ENCODE results near the gene MYOM3.

MYOM3 gene

GRCh38 chr1:24111996-24112779, at the start of gene MYOM3:
TSS of gene MYOM3 (minus strand) at chr1:24112135. CDS start at chr1:24108636, 3,499 bp downstream.
- H3K9me3 ChIP-seq (ENCODE audit: control insufficient read depth in 2 of 2, low read length in 2 of 2) = no peaks in the 10 kb centered on the region
- H3K27me3 ChIP-seq (ENCODE audit: control insufficient read depth in 2 of 2, insufficient read depth in 2 of 2, low read length in 2 of 2) = peaks cover 0 to 2% of the 10 kb centered on the region in 2 donors
- H3K4me3 ChIP-seq (ENCODE audit: low read length in 2 of 2) = peak within 1 kb of the TSS; percentile 59 to 62
- no peak within 1 kb of the TSS for H3K27ac ChIP-seq (ENCODE audit: low read depth in 2 of 2, low read length in 2 of 2)
- H3K9ac ChIP-seq (ENCODE audit: low read depth in 1 of 2, low read length in 2 of 2) = peak within 1 kb of the TSS in 1 of 2 donors; percentile 45
- peaks cover 19 to 35% of the 10 kb centered on the region in 2 donors for H3K4me1 ChIP-seq (ENCODE audit: control insufficient read depth in 2 of 2, insufficient read depth in 2 of 2, low read length in 2 of 2)
- no peaks in the 10 kb centered on the region for H3K36me3 ChIP-seq (ENCODE audit: control insufficient read depth in 2 of 2, insufficient read depth in 2 of 2, low read length in 2 of 2)

GRCh38 chr1:24161270-24161669, 49.3 kb upstream of the MYOM3 start:
- Histone ChIP-seq H3K27me3 (ENCODE audit: control insufficient read depth in 2 of 2, insufficient read depth in 2 of 2, low read length in 2 of 2) (no peaks in the 10 kb centered on the region), H3K9ac (ENCODE audit: low read depth in 1 of 2, low read length in 2 of 2) (peak overlapping the region in 1 of 2 donors; percentile 19), H3K4me3 (ENCODE audit: low read length in 2 of 2) (no peak overlapping the region), H3K9me3 (ENCODE audit: control insufficient read depth in 2 of 2, low read length in 2 of 2) (no peaks in the 10 kb centered on the region), H3K36me3 (ENCODE audit: control insufficient read depth in 2 of 2, insufficient read depth in 2 of 2, low read length in 2 of 2) (peaks cover 6 to 24% of the 10 kb centered on the region in 2 donors), H3K27ac (ENCODE audit: low read depth in 2 of 2, low read length in 2 of 2) (peak overlapping the region in 1 of 2 donors; percentile 67), H3K4me1 (ENCODE audit: control insufficient read depth in 2 of 2, insufficient read depth in 2 of 2, low read length in 2 of 2) (peaks cover 0 to 10% of the 10 kb centered on the region in 2 donors)

GRCh38 chr1:24159366-24159765, 47.4 kb upstream of the MYOM3 start:
- H3K4me3 ChIP-seq (ENCODE audit: low read length in 2 of 2) = no peak overlapping the region
- H3K4me1 ChIP-seq (ENCODE audit: control insufficient read depth in 2 of 2, insufficient read depth in 2 of 2, low read length in 2 of 2) = peaks cover 0 to 15% of the 10 kb centered on the region in 2 donors
- H3K27me3 ChIP-seq (ENCODE audit: control insufficient read depth in 2 of 2, insufficient read depth in 2 of 2, low read length in 2 of 2) = no peaks in the 10 kb centered on the region
- no peak overlapping the region for H3K9ac ChIP-seq (ENCODE audit: low read depth in 1 of 2, low read length in 2 of 2)
- peaks cover 6 to 16% of the 10 kb centered on the region in 2 donors for H3K36me3 ChIP-seq (ENCODE audit: control insufficient read depth in 2 of 2, insufficient read depth in 2 of 2, low read length in 2 of 2)
- no peak overlapping the region for H3K27ac ChIP-seq (ENCODE audit: low read depth in 2 of 2, low read length in 2 of 2)
- H3K9me3 ChIP-seq (ENCODE audit: control insufficient read depth in 2 of 2, low read length in 2 of 2) = no peaks in the 10 kb centered on the region

- Histone ChIP-seq H3K27me3 (ENCODE audit: control insufficient read depth in 2 of 2, insufficient read depth in 2 of 2, low read length in 2 of 2) (no peaks in the 10 kb centered on the region), H3K36me3 (ENCODE audit: control insufficient read depth in 2 of 2, insufficient read depth in 2 of 2, low read length in 2 of 2) (peaks cover 6 to 16% of the 10 kb centered on the region in 2 donors), H3K9me3 (ENCODE audit: control insufficient read depth in 2 of 2, low read length in 2 of 2) (no peaks in the 10 kb centered on the region), H3K9ac (ENCODE audit: low read depth in 1 of 2, low read length in 2 of 2) (no peak overlapping the region), H3K4me1 (ENCODE audit: control insufficient read depth in 2 of 2, insufficient read depth in 2 of 2, low read length in 2 of 2) (peaks cover 0 to 15% of the 10 kb centered on the region in 2 donors), H3K4me3 (ENCODE audit: low read length in 2 of 2) (no peak overlapping the region), H3K27ac (ENCODE audit: low read depth in 2 of 2, low read length in 2 of 2) (no peak overlapping the region)
These were observed 46.1 kb upstream of the MYOM3 start for GRCh38 chr1:24157918-24158481.

- Histone ChIP-seq H3K4me1 (ENCODE audit: control insufficient read depth in 2 of 2, insufficient read depth in 2 of 2, low read length in 2 of 2) (peaks cover 0 to 15% of the 10 kb centered on the region in 2 donors), H3K9me3 (ENCODE audit: control insufficient read depth in 2 of 2, low read length in 2 of 2) (no peaks in the 10 kb centered on the region), H3K4me3 (ENCODE audit: low read length in 2 of 2) (no peak overlapping the region), H3K36me3 (ENCODE audit: control insufficient read depth in 2 of 2, insufficient read depth in 2 of 2, low read length in 2 of 2) (peaks cover 6 to 16% of the 10 kb centered on the region in 2 donors), H3K9ac (ENCODE audit: low read depth in 1 of 2, low read length in 2 of 2) (no peak overlapping the region), H3K27me3 (ENCODE audit: control insufficient read depth in 2 of 2, insufficient read depth in 2 of 2, low read length in 2 of 2) (no peaks in the 10 kb centered on the region), H3K27ac (ENCODE audit: low read depth in 2 of 2, low read length in 2 of 2) (no peak overlapping the region)
These were observed 44.8 kb upstream of the MYOM3 start for GRCh38 chr1:24156542-24157260.

GRCh38 chr1:24155011-24155782, 43.3 kb upstream of the MYOM3 start:
- Histone ChIP-seq H3K27ac (ENCODE audit: low read depth in 2 of 2, low read length in 2 of 2) (no peak overlapping the region), H3K36me3 (ENCODE audit: control insufficient read depth in 2 of 2, insufficient read depth in 2 of 2, low read length in 2 of 2) (peaks cover 6 to 16% of the 10 kb centered on the region in 2 donors), H3K4me3 (ENCODE audit: low read length in 2 of 2) (no peak overlapping the region), H3K9ac (ENCODE audit: low read depth in 1 of 2, low read length in 2 of 2) (no peak overlapping the region), H3K9me3 (ENCODE audit: control insufficient read depth in 2 of 2, low read length in 2 of 2) (no peaks in the 10 kb centered on the region), H3K4me1 (ENCODE audit: control insufficient read depth in 2 of 2, insufficient read depth in 2 of 2, low read length in 2 of 2) (peaks cover 6 to 15% of the 10 kb centered on the region in 2 donors), H3K27me3 (ENCODE audit: control insufficient read depth in 2 of 2, insufficient read depth in 2 of 2, low read length in 2 of 2) (no peaks in the 10 kb centered on the region)

GRCh38 chr1:24154215-24154614, 42.3 kb upstream of the MYOM3 start:
- H3K4me1 ChIP-seq (ENCODE audit: control insufficient read depth in 2 of 2, insufficient read depth in 2 of 2, low read length in 2 of 2) = peaks cover 10 to 22% of the 10 kb centered on the region in 2 donors

GRCh38 chr1:24152631-24153494, 40.9 kb upstream of the MYOM3 start:
- no peak overlapping the region for H3K27ac ChIP-seq (ENCODE audit: low read depth in 2 of 2, low read length in 2 of 2)
- peaks cover under 1 to 2% of the 10 kb centered on the region in 2 donors for H3K36me3 ChIP-seq (ENCODE audit: control insufficient read depth in 2 of 2, insufficient read depth in 2 of 2, low read length in 2 of 2)
- no peaks in the 10 kb centered on the region for H3K27me3 ChIP-seq (ENCODE audit: control insufficient read depth in 2 of 2, insufficient read depth in 2 of 2, low read length in 2 of 2)
- H3K4me3 ChIP-seq (ENCODE audit: low read length in 2 of 2) = no peak overlapping the region
- no peaks in the 10 kb centered on the region for H3K9me3 ChIP-seq (ENCODE audit: control insufficient read depth in 2 of 2, low read length in 2 of 2)
- H3K9ac ChIP-seq (ENCODE audit: low read depth in 1 of 2, low read length in 2 of 2) = no peak overlapping the region
- peaks cover 10 to 22% of the 10 kb centered on the region in 2 donors for H3K4me1 ChIP-seq (ENCODE audit: control insufficient read depth in 2 of 2, insufficient read depth in 2 of 2, low read length in 2 of 2)

More at GRCh38 chr1:24154215-24154614, 42.3 kb upstream of the MYOM3 start:
- Histone ChIP-seq H3K27me3 (ENCODE audit: control insufficient read depth in 2 of 2, insufficient read depth in 2 of 2, low read length in 2 of 2) (no peaks in the 10 kb centered on the region), H3K9ac (ENCODE audit: low read depth in 1 of 2, low read length in 2 of 2) (no peak overlapping the region), H3K27ac (ENCODE audit: low read depth in 2 of 2, low read length in 2 of 2) (no peak overlapping the region), H3K9me3 (ENCODE audit: control insufficient read depth in 2 of 2, low read length in 2 of 2) (no peaks in the 10 kb centered on the region), H3K4me3 (ENCODE audit: low read length in 2 of 2) (no peak overlapping the region), H3K36me3 (ENCODE audit: control insufficient read depth in 2 of 2, insufficient read depth in 2 of 2, low read length in 2 of 2) (peaks cover 6 to 13% of the 10 kb centered on the region in 2 donors)

GRCh38 chr1:24151175-24151533, 39.2 kb upstream of the MYOM3 start:
- Histone ChIP-seq H3K27me3 (ENCODE audit: control insufficient read depth in 2 of 2, insufficient read depth in 2 of 2, low read length in 2 of 2) (no peaks in the 10 kb centered on the region), H3K4me3 (ENCODE audit: low read length in 2 of 2) (peak overlapping the region; percentile 1 to 56), H3K27ac (ENCODE audit: low read depth in 2 of 2, low read length in 2 of 2) (peak overlapping the region; percentile 79 to 84), H3K36me3 (ENCODE audit: control insufficient read depth in 2 of 2, insufficient read depth in 2 of 2, low read length in 2 of 2) (no peaks in the 10 kb centered on the region), H3K4me1 (ENCODE audit: control insufficient read depth in 2 of 2, insufficient read depth in 2 of 2, low read length in 2 of 2) (peaks cover 10 to 22% of the 10 kb centered on the region in 2 donors), H3K9me3 (ENCODE audit: control insufficient read depth in 2 of 2, low read length in 2 of 2) (no peaks in the 10 kb centered on the region), H3K9ac (ENCODE audit: low read depth in 1 of 2, low read length in 2 of 2) (peak overlapping the region in 1 of 2 donors; percentile 74)
